Cardiac muscle cell (in vitro differentiated cells and primary cell): ENCODE measurements around the gene NELL2. TPM values are rescaled to one million over a fixed set of nuclear protein-coding genes. Genes with fewer than 3 reads are reported as not detected.

Experiments
- DNase-seq, 2 donors: peaks; one replicate each; pipeline versions ENCODE4 v3.0.0 to v3.0.0-alpha.2; 2010 to 2017; ENCODE audit warnings: low read depth in 1 of 2, low spot score in 1 of 2
- H3K27ac ChIP-seq: fragments of 200-600 bp; sonication (generic); 2 replicates; pipeline ENCODE4 v1.5.1; 2016
- H3K27me3 ChIP-seq: fragments of 200-600 bp; sonication (generic); 2 replicates; pipeline ENCODE4 v1.6.0; 2016; ENCODE audit warnings: control low read depth
- H3K36me3 ChIP-seq: fragments of 200-600 bp; sonication (generic); 2 replicates; pipeline ENCODE4 v1.5.1; 2016; ENCODE audit warnings: control low read depth
- H3K4me1 ChIP-seq: fragments of 200-600 bp; sonication (generic); 2 replicates; pipeline ENCODE4 v1.8.1; 2017; ENCODE audit warnings: low read depth, mild to moderate bottlenecking, mixed run types
- H3K4me3 ChIP-seq: fragments of 200-600 bp; sonication (generic); 2 replicates; pipeline ENCODE4 v1.5.1; 2016; ENCODE audit warnings: mild to moderate bottlenecking
- H3K9me3 ChIP-seq: fragments of 200-600 bp; sonication (generic); 2 replicates; pipeline ENCODE4 v1.5.1; 2017; ENCODE audit warnings: low read depth, mild to moderate bottlenecking, control low read depth
- polyA plus RNA-seq: library from polyadenylated mRNA; unstranded; fragments of >200 nt; fragmentation: Nextera tagmentation; extraction: Ambion mirVana; gene quantifications from 2 replicates; pipeline ENCODE4 v1.2.1, GENCODE V29; 2016
- total RNA-seq: library from RNA; depleted of rRNA; stranded (reverse); fragments of >200 nt; gene quantifications from 2 replicates; pipeline ENCODE4 v1.2.3, GENCODE V29; 2016
- TF ChIP-seq, protein P1 (sequence below): IDR thresholded peaks from 2 replicates; pipeline ENCODE4 v1.5.1; 2012; ENCODE audit warnings: low read depth, mild to moderate bottlenecking, low read length

The NELL2 gene
- total and polyA plus RNA-seq, 2 experiments from 2014 or later, result 1.6 to 3.3 TPM

GRCh38 chr12:44677724-44678123 lies 198.4 kb downstream of the NELL2 start:
- Histone ChIP-seq H3K36me3 (no peaks in the 10 kb centered on the region), H3K27ac (no peak overlapping the region), H3K27me3 (no peaks in the 10 kb centered on the region), H3K9me3 (no peaks in the 10 kb centered on the region), H3K4me3 (no peak overlapping the region), H3K4me1 (no peaks in the 10 kb centered on the region)
- no peak for DNase-seq
- TF ChIP-seq, protein P1, sequence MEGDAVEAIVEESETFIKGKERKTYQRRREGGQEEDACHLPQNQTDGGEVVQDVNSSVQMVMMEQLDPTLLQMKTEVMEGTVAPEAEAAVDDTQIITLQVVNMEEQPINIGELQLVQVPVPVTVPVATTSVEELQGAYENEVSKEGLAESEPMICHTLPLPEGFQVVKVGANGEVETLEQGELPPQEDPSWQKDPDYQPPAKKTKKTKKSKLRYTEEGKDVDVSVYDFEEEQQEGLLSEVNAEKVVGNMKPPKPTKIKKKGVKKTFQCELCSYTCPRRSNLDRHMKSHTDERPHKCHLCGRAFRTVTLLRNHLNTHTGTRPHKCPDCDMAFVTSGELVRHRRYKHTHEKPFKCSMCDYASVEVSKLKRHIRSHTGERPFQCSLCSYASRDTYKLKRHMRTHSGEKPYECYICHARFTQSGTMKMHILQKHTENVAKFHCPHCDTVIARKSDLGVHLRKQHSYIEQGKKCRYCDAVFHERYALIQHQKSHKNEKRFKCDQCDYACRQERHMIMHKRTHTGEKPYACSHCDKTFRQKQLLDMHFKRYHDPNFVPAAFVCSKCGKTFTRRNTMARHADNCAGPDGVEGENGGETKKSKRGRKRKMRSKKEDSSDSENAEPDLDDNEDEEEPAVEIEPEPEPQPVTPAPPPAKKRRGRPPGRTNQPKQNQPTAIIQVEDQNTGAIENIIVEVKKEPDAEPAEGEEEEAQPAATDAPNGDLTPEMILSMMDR, result no peak

DNA sequence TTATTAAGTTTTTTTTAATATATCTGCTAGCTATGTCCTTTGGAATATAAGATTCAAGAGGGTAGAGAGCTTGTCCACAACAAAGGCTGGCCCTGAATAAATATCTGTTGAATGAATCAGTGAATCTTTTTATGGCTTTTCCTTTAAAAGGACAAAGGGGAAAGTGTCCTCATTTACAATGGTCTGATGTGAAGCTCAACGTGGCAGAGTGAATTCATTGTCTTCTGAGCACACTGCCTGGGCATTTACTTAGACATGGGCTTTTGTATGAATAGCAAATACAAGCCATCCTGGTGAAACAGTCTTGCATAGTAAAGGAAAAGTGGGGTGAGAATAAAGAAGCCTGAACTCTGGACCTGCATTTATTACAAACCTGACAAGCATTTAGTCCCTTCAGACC lies 201.2 kb downstream of the NELL2 start:
- H3K27me3 ChIP-seq, result no peaks in the 10 kb centered on the region
- no peaks in the 10 kb centered on the region for H3K9me3 ChIP-seq
- no peak overlapping the region for H3K27ac ChIP-seq
- TF ChIP-seq, protein P1, result no peak
- no peak overlapping the region for H3K4me3 ChIP-seq
- DNase-seq, result no peak
- H3K36me3 ChIP-seq, result no peaks in the 10 kb centered on the region
- H3K4me1 ChIP-seq, result no peaks in the 10 kb centered on the region

GRCh38 chr12:44673811-44674210 lies 202.3 kb downstream of the NELL2 start:
- H3K27ac ChIP-seq, result no peak overlapping the region
- H3K4me3 ChIP-seq, result no peak overlapping the region
- no peaks in the 10 kb centered on the region for H3K9me3 ChIP-seq
- no peaks in the 10 kb centered on the region for H3K27me3 ChIP-seq
- H3K36me3 ChIP-seq, result no peaks in the 10 kb centered on the region
- H3K4me1 ChIP-seq, result no peaks in the 10 kb centered on the region
- no peak for DNase-seq
- TF ChIP-seq, protein P1, result no peak

- no peak for DNase-seq
- no peaks in the 10 kb centered on the region for H3K27me3 ChIP-seq
- H3K27ac ChIP-seq, result no peak overlapping the region
- peaks cover 4% of the 10 kb centered on the region for H3K4me1 ChIP-seq
- H3K36me3 ChIP-seq, result no peaks in the 10 kb centered on the region
- H3K9me3 ChIP-seq, result no peaks in the 10 kb centered on the region
- no peak overlapping the region for H3K4me3 ChIP-seq
- TF ChIP-seq, protein P1, result no peak
Observed at GRCh38 chr12:44672042-44672441, 204.1 kb downstream of the NELL2 start.

- Histone ChIP-seq H3K4me1 (peaks cover 4% of the 10 kb centered on the region), H3K27me3 (no peaks in the 10 kb centered on the region), H3K4me3 (no peak overlapping the region), H3K27ac (no peak overlapping the region), H3K36me3 (no peaks in the 10 kb centered on the region), H3K9me3 (no peaks in the 10 kb centered on the region)
- TF ChIP-seq, protein P1, result no peak
- DNase-seq, result no peak
Observed at GRCh38 chr12:44668443-44668842, 207.7 kb downstream of the NELL2 start.

GRCh38 chr12:44667461-44667860 lies 208.7 kb downstream of the NELL2 start:
- no peak overlapping the region for H3K27ac ChIP-seq
- no peaks in the 10 kb centered on the region for H3K36me3 ChIP-seq
- TF ChIP-seq, protein P1, result no peak
- no peak for DNase-seq
- no peaks in the 10 kb centered on the region for H3K27me3 ChIP-seq
- peaks cover 4% of the 10 kb centered on the region for H3K4me1 ChIP-seq
- no peak overlapping the region for H3K4me3 ChIP-seq
- no peaks in the 10 kb centered on the region for H3K9me3 ChIP-seq
